22Rv1 (cell line): ENCODE measurements around the gene EPB41.

ENCODE experiments used
- ZFX ChIP-seq: fragments of 450-650 bp; IDR thresholded peaks from 2 replicates; pipeline ENCODE4 v1.6.1; 2017; ENCODE audit warnings: antibody characterized with exemption, borderline replicate concordance
- TF ChIP-seq, protein P1 (sequence below): fragments of 450-650 bp; IDR thresholded peaks from 2 replicates; pipeline ENCODE4 v1.5.1; 2017; ENCODE audit warnings: mild to moderate bottlenecking

DNA sequence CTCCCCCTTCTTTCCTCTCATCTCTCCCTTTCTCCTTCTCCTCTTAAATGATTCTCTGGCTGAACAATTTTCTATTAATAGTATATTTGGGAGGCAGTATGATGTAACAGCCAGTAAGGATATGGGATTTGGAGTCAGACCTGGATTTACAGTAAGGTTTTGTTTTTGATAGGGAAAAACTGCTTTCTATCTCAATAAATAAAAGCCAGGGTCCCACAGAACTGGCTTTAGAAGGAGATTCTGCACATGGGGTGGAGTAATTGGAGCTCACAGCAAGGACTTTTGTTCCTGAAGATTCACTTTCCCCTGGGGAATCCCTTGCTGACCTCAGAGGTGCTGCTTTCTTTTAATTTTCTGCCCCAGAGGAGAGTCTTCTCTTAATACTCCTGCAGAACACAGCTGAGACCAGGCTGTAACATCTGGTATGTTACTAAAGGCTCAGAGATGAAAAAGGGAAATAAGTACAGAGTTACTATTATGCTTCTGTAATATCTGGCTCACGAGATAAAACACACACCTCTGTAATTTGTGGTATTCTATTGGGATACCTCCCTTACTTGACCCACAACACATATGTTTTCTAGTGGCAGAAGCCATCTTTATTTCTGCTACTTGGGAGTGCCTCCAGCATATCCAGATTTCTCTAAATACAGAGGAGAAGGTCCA lies 13.4 kb downstream of the EPB41 start:
- TF ChIP-seq, protein P1, sequence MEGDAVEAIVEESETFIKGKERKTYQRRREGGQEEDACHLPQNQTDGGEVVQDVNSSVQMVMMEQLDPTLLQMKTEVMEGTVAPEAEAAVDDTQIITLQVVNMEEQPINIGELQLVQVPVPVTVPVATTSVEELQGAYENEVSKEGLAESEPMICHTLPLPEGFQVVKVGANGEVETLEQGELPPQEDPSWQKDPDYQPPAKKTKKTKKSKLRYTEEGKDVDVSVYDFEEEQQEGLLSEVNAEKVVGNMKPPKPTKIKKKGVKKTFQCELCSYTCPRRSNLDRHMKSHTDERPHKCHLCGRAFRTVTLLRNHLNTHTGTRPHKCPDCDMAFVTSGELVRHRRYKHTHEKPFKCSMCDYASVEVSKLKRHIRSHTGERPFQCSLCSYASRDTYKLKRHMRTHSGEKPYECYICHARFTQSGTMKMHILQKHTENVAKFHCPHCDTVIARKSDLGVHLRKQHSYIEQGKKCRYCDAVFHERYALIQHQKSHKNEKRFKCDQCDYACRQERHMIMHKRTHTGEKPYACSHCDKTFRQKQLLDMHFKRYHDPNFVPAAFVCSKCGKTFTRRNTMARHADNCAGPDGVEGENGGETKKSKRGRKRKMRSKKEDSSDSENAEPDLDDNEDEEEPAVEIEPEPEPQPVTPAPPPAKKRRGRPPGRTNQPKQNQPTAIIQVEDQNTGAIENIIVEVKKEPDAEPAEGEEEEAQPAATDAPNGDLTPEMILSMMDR: no peak
- TF ChIP-seq ZFX: no peak
